HG03108 (cell line): Measurements from ENCODE around the gene MYO3B.

Source experiments
- ATAC-seq: cut with Tn5 transposase; IDR thresholded peaks from one replicate; pipeline ENCODE4 v1.9.1; 2021; ENCODE audit warnings: moderate library complexity; ENCODE audit not compliant: unreplicated experiment

Gene MYO3B

DNA sequence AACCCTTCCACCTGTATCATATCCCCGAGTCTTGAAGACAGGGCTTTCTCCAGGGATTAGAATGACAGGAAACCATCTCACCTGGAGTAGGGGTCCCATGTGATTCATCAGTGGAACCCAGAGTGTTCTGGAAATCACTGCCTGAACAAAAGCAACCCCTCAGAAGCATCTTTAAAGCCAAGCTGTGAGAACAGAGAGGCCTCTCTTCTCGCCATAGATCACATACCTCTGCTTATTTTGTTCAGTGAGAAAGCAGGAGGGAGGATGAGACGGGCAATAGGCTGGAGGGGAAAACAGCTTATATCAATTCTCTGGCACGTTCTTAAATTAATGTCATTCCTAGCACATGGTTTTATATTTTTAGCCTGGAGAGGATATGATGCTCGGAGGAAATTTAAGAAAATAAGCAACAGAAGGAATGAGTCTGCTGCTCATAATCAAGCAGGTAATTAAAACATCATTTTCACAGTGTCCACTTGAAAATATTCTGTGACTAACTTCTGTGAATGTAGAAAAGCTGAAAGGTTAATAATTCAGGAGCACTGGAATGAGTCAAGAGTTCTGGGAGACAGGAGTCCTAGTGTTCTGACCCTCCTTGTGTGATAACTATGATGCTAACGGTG is 323.6 kb downstream of the MYO3B start:
- no peak for ATAC-seq

DNA sequence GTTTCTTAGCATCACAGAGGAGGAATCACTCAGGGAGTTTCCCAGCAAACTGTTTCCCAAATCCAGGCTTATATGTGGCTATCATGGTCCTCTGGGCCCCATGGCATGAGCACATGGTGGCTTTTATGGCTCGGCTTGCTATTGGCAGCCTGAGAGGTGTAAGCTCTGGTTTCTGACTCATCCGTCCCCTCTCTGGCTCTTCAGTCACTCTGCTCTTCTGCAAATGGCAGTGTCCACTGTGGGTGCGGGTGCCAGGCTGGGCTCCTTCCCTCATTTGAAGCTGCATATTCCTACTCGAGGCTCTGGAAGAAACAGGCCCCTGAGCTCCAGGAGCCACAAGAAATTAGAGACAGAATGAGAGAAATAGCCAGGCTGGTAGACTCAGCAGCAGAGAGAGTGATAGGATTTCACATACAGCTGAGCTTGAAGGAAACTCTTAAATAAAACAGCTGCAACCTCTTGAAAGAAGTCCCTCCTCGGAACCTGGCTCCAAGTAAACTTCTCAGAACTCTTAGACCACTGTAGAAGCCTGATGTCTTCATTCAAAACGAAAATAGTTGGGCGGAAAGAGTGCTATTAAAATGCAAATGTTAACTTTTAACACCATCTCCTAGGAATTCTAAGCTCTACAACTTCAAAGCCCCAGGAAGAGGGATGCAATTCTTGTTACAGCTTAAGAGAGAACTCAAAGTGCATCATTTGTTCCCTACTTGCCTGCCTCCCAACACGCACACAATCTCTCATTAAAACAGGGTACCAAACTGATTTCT is 324.6 kb downstream of the MYO3B start:
- no peak for ATAC-seq

DNA sequence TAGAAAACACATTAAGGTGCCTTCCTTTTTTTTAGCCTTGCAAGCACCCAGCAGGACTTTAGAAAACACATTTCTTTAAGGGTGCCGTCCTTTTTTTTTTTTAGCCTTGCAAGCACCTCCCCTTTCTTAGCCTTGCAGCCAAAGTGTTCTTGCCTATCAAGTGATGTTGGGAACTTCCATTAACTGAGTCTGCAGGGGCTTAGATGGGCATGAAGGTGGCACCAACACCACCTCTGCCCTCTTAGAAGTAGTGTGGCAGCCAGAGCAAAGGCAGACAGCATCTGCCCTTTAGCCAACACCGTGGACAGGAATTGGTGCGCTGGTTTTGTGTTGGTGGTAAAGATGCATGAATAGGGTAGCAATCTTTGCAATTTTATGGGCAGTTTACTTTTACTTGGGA is 325.6 kb downstream of the MYO3B start:
- ATAC-seq, result no peak

DNA sequence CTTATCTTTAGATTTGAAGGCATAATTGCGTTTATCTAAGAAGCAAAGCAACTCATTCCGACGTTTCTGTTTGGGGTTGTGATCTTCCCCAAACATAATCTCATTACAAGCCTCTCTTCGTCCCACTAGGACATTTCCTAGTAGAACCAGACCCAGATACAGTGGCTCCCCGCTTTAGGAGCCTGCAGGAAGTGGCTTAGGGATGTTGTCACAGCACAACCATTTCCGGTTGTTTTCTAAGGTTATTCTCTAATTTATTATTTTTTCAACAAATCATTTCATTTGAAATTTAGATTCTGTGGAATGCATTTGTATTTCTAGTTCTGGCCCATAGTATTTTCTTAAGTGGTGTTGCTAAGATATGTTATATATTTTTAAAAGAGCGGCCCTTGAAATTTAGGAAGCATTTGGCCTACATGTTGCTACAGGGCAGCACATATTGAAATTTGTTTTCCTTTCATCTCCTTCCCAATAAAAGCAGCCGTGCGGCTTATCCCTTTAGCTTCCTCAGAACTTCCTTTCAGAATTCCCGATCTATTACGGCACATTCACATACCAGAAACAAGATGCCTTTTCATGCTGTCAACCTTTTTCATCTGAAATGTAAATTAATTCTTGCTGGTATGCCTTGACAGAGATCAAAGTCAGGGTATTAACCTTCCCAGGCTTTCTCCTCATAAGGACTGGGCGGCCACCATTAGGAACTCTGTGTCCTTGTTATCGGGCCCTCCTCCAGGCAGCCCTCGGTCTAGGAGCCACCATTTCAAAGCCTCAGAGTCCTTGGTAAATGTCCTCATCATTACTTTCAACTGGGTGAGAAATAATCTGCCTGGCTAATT is 326.2 kb downstream of the MYO3B start:
- ATAC-seq, result no peak

DNA sequence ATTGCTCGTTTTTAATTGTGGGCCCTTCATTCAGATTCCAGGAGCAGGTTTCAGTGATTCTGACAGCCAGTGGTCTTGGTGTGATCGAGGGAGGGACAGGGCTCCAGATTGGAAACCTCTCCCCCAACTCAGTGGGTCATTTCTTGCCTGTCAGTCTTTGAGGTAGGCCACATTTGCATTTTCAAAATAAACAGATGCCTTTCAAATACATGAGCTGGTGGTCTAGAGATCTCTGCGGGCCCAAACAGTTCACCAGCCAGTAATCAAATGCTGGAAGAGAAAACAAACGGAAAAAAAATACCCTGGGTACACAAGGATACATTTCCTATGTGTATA is 326.8 kb downstream of the MYO3B start:
- no peak for ATAC-seq

DNA sequence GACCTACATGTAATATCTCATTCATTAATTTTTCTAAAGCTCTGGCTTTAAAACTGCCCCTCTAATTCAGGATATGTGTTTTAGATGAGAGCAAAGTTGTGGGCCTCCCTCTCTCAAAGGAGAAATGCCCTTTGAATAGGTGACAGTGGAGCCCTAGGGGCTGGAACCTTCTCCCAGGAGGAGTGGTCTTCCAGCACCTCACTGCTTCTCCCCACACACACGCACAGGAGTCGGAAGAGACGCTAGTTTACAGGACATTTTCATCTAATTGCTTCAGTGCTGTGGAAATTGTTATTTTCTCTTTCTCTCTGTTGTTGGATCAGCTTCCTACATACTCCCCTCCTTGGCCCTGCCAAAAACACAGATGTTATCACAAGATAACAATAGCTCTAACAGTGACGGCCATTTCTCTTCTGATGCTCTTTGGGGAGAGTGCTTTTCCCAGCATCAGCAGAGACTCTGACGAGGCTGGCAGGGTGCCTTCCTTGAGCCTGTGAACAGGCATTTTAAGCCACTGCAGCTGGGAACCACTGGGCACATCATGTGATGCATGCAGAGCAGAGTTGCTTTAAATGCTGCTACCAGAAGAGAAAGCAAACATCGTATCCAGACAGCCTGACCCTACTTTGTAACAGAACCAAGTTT is 327.8 kb downstream of the MYO3B start:
- no peak for ATAC-seq

DNA sequence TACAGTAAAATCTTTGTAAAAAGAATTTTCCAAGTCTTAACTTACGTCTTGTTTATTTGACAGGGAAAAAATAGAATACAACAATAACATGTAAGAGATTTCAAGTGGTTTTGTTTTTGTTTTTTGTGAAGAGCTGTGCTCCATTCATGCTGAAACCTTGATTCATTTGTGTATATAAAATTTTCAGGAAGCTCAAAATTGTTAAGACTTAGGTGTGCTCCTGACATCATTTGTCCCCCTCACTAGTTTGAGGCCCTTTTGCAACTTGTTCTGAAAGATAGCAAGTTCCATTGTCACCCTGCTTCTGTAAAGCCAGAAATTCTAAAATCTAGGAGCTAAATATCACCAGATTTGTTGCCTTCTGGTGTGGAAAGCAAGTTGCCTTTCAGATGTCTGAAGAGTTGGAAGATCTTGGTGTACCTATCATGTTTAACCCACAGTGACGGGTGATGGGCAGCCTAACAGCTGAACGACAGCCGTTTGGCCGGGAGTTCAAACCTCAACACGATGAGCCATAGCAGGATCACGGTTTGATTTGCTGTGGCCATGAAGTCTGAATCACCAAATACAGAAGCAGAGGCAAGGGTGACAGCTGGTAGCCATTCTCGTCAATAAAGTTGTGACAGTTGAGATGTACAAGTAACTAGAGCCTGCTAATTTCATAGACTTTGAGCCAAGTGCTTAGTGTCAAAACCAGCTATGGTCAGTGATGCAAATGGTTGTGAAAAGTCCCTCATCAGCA is 331.7 kb downstream of the MYO3B start:
- ATAC-seq, result no peak

DNA sequence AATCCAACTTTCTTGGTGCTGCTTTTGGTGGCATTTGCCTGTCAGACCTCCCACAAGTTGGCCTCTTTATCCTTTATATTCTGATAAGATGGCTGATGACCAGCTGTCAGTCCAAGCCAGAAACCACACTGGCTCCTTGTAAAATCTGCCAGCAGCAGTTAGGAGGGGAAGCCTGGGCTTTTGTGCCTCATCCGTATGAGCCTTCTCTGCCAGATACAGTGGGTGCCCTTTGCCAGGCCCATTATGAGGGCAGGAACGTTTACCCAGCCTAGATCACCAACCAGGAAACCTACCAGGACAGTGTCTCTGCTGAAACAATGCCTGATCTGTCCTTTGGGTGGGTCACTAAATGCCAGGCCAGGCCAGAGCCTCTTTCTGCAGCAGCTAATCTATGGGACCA is 334.3 kb downstream of the MYO3B start:
- no peak for ATAC-seq

DNA sequence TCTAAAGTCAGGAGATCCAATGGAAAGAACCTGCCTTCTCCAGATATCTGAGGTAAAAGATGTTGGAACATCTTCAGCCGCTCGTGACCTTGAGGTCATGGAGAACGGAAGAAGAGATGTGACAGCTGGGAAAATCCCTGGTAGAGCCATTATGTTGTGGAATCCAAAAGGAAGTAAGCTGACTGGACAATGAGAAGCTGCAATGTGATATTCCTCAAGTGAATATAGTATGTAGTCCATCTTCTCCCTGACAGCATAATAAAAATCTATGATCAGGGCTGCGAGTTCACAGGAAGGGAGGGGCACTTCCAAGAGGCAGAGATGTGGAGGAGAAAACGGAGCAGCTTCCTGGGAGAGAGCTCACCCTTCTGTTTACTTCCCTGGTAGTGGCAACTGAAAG is 336.2 kb downstream of the MYO3B start:
- ATAC-seq, result no peak

DNA sequence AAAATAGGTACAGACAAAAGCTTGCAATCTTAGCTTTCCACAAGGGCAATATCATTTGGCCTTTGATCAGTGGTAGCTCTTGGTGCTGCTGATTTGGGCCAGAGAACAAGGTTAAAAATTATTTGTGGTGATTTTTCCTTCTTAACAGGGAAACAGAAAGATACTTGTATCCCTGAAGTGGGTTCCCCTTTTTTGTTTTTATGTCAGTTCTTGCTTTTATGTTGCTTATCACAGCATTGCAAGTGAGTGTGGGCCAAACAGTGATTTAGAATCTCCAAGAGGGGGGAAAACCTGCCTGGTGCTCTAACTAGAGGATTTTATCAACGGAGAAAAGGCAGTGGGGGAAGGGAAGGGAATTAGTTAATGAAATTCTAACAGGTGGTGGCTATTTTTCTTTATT is 339.6 kb downstream of the MYO3B start:
- no peak for ATAC-seq

DNA sequence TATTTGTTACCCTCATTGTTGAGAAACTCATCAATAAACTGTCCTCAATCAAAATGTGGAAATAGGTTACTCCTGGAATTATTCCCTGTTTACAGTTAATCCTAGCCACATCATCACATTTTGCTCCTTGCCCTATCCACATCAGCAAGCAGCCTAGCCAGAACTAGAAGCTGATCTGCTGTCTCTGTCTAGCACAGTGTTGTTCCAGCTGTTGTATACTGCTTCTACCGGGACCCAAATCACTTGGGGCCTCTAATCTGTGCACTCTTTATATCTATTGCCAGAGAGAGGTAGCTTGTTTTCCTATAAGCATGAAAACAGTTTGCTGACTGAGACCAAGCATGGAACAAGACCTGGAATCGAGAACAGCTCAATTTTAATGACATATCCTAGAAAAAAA is 341.0 kb downstream of the MYO3B start:
- ATAC-seq, result no peak

DNA sequence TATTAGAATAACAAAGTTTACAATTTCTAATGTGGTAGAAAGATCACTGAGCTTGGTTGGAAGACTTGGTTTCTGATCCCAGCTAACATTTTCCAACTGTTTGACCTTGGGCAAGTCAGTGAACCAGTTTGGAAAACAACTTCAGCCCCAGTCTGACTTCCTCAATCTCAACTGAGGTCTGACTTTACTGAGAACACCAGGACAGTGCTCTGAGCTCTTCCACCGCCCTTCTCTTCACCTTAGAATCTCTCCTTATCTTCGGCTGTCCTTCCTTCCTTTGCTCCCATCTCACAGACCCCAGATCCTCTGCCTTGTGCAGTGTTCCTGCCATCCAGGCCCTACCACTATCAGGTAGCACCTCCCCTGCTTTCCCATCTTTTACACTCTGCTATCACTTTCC is 343.4 kb downstream of the MYO3B start:
- no peak for ATAC-seq

DNA sequence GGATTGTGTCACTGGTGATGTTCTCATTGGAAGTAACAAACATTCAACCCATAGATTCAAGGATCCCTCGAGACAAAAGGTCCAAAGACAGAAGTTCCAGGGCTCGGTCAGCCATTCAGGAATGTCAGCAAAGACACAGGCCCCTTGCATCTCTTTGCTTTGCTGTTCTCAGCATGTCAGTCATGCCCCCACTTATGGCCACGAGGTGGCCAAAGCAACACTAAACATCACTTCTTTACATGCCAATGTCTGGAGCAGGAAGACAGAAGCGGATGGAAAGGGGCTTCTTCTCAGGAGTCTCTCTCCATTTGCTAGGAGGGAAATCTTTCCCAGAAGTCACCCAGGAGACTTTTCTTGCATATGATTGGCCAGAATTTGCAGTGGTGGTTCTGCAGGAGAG is 345.6 kb downstream of the MYO3B start:
- ATAC-seq, result no peak

DNA sequence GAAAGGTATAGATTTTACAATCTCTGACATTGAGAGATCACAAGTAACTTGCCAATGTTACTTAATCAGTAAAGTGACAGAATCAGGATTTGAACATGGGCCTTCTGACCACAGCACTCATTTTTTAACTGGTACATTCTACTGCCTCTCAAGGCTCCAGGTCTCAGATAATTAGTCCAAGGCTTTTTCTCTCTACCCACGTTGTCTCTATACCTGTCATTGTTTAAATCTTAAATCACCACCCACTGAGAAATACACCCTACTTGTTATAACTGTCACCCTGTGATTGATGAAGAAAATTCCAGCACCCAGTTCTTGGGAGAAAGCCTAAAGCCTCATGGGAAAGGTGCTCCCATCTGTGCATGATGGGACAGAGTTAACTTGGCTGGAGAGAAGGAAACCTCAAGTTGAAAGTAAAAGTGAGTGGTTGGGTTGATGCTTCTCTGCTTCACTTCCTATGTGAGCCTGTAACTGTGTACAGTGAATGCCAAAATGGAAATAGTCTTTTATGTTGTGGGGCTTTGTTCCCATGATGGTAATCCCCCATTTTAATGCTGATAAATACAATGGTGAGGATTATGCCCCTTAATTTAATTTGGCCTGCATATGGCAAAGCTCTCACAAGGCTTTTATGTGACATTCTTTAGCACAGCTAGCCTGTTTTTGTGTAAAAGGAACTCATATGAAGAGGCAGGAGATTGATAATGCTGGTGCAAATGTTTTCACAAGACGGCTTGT is 347.1 kb downstream of the MYO3B start:
- ATAC-seq, result peak; percentile 66

DNA sequence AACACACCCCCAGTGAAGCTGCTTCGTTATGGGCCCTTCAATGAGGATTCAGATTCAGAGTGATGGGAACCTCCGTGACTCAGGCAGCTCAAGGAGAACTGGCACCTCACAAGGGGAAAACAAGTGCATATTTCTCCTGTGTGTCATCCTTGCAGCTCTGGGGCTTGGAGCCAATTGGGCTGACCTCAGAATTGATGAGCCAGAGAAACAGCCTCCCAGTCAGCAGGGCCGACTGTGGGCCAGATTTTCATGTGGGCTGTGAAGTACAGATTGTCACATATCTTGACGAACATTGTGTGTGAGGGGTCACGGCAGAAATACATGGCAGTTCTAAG is 347.6 kb downstream of the MYO3B start:
- no peak for ATAC-seq

DNA sequence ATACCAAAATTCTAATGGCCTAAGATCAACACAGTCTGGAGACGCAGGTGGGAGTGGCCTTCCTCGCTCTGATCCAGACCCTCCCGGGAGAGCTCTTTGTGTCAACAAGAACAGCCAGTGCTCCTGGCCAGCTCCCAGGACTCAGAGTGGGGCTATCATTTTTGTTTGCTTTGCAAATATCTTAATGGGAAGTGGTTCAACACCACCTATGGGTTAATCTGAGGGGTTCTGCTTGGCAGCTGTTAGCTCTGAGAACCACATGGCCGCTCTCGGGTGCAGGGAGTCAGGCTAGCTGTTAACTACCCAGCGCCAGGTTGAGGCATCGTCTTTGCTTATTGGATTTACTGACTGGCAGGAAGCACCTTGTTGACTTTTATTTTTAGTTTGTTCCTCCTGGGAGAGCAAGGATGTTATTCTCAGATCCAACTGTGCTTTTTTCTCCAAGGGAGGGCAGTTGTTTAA is 352.4 kb downstream of the MYO3B start:
- no peak for ATAC-seq

DNA sequence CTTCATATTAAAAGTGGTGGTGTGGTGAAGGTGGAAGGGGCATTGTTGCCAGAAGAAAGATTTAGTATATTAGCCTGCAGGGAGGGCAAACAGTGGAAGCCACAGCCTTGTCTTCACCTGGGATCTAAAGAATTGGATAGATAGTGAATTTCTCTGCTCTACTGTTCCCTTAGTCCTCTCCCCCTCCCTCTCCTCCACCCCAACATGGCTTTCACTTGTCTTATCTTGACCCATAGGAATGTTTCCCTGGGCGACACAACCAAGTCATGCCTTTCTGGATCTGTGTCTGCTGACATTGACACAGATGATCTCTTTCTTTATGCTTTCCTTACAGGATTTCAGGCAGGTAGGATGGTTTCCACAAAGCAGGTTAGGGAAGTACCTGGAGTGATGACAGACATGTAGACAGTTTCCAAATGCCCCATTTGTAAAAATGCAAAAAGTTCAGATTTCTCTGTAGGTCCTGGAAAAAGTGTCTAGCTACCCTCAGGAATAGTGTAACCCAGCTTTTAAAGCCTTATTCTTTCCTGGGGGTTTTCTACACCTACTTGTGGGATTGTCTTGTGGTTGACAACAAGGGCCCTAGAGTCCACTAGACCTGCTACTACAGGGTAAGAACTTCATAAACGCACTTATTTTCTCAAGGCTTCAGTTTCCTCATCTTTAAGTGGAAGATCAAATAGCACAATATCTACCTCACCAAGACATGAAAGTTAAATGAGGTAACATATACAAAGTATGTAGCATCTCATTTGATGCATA is 353.0 kb downstream of the MYO3B start:
- no peak for ATAC-seq

DNA sequence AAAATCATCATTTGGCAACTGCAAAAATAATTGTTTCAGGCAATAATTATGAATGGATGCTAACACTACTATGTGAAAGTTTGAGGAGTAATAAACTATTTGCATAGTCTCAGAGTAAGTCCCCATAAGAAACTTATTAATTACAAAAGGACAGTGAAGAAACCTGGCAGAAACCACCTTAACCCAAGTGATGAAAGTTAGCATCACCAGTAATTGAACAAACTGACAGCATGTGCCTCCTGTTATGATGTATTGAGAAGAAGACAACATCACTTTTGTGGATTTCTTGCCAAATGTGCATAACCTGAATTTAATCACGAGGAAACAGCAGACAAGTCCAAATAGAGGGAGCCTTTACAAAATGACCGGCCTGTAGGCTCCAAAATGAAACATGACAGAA is 353.9 kb downstream of the MYO3B start:
- no peak for ATAC-seq

DNA sequence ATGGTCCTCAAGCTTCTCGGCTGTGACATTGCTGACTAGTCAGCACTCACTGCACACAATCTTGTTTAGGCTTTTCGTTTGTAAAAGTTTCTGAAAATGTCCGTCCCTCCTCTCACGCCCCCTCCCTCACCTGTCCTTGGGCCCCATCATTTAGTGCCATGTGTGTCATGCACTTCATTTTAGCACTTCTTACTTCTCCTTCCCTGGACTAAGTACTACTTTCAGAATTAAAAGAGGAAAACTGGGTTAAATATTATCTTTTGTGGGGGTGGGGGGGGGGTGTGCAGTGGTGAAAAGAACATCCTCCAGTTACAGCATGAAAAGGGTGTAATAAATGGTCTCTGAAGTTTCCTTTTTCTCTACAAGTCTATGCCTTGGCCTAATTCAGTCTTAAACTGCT is 355.2 kb downstream of the MYO3B start:
- ATAC-seq, result no peak

DNA sequence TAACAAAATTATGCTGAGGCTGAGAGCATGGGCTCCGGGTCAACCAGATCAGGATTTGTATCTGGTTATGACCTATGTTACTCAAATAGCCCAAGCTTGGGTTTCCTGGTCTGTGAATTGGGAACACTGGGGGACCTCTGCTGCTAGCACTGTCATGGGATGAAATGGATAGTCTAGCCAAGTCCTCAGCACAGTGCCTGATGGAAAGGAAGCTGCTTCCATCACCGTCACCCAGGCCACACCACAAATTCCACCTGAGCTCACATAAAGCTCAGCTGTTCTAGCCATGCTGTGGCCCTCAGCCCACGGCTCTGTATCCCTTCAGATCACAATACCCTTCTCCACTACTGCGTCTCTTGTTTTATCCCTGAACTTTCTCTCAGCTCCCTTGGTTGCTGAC is 357.6 kb downstream of the MYO3B start:
- ATAC-seq, result no peak
